ENCODE results near the gene PTMS. TPM values are rescaled to one million over a fixed set of nuclear protein-coding genes. Genes with fewer than 3 reads are reported as not detected.

The PTMS gene
- total and polyA plus RNA-seq, 9 of the 15 experiments (the other 6 are each of a cell fraction or from before 2014, with no cell fraction given), result 5.1 to 287 (median 78.5) TPM

DNA sequence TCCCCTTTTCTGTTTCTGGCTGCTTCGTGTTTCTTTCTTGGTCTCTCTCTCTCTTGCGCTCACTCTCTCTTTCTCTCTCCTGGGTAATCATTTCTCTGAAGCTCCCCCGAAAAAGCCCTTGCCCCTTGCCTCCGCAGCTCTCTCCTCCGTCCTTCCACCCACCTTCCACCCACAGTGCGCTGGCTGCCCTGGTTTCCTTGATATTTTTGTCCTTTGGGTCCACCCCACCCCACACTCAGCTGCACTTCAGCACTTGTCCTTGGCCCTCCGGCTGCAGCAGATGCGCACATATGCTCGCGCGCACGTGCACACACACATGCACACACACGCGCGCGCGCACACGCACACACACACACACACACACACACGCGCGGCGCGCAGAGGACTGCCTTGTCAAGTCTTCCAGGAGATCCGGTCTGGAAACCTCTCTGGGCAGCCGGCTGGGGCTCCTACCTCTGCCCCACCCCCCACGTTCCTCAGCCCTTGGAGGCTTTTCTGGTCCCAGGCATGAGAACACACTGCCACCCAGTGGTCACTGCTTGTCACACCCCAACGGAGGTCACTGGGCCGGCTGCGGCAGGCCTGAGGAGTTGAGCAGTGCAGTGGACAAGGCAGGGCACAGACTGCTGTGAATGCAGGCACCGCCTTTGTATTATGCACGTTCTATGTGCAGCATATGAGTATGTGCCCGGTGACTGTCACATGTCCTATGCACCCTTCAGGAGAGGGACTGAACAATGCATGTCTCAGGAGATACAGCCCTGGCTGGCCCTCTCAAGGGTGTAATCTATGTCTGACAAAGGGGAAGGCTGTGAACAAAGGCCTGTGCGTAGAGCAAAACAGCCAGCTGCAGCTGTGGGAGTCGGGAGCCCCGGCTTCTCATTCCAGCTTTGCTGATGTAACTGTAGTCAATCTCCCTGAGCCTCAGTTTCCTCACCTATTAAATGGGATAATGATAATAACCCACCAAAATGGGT lies 12.7 kb downstream of the PTMS start (continued):
- TF ChIP-seq ZNF639 (CRISPR knock-in tag; conservative IDR thresholded peaks at IDR 0.05 in 1 of 2, IDR thresholded peaks at IDR 0.05 in 1 of 2) (no peak), ZNF124 (CRISPR knock-in tag; IDR thresholded peaks at IDR 0.05) (no peak), CBFA2T2 (conservative IDR thresholded peaks at IDR 0.05) (no peak), TAL1 (IDR thresholded peaks at IDR 0.05) (no peak)
- TF ChIP-seq, protein P1, sequence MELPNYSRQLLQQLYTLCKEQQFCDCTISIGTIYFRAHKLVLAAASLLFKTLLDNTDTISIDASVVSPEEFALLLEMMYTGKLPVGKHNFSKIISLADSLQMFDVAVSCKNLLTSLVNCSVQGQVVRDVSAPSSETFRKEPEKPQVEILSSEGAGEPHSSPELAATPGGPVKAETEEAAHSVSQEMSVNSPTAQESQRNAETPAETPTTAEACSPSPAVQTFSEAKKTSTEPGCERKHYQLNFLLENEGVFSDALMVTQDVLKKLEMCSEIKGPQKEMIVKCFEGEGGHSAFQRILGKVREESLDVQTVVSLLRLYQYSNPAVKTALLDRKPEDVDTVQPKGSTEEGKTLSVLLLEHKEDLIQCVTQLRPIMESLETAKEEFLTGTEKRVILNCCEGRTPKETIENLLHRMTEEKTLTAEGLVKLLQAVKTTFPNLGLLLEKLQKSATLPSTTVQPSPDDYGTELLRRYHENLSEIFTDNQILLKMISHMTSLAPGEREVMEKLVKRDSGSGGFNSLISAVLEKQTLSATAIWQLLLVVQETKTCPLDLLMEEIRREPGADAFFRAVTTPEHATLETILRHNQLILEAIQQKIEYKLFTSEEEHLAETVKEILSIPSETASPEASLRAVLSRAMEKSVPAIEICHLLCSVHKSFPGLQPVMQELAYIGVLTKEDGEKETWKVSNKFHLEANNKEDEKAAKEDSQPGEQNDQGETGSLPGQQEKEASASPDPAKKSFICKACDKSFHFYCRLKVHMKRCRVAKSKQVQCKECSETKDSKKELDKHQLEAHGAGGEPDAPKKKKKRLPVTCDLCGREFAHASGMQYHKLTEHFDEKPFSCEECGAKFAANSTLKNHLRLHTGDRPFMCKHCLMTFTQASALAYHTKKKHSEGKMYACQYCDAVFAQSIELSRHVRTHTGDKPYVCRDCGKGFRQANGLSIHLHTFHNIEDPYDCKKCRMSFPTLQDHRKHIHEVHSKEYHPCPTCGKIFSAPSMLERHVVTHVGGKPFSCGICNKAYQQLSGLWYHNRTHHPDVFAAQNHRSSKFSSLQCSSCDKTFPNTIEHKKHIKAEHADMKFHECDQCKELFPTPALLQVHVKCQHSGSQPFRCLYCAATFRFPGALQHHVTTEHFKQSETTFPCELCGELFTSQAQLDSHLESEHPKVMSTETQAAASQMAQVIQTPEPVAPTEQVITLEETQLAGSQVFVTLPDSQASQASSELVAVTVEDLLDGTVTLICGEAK (IDR thresholded peaks at IDR 0.05), result peak; percentile 33; the same call in 1 of the 2 replicates
- TF ChIP-seq, protein P1 (CRISPR knock-in tag; IDR thresholded peaks at IDR 0.05), result peak; percentile 28; the same call in 1 of the 2 replicates
- TF ChIP-seq, protein P2, sequence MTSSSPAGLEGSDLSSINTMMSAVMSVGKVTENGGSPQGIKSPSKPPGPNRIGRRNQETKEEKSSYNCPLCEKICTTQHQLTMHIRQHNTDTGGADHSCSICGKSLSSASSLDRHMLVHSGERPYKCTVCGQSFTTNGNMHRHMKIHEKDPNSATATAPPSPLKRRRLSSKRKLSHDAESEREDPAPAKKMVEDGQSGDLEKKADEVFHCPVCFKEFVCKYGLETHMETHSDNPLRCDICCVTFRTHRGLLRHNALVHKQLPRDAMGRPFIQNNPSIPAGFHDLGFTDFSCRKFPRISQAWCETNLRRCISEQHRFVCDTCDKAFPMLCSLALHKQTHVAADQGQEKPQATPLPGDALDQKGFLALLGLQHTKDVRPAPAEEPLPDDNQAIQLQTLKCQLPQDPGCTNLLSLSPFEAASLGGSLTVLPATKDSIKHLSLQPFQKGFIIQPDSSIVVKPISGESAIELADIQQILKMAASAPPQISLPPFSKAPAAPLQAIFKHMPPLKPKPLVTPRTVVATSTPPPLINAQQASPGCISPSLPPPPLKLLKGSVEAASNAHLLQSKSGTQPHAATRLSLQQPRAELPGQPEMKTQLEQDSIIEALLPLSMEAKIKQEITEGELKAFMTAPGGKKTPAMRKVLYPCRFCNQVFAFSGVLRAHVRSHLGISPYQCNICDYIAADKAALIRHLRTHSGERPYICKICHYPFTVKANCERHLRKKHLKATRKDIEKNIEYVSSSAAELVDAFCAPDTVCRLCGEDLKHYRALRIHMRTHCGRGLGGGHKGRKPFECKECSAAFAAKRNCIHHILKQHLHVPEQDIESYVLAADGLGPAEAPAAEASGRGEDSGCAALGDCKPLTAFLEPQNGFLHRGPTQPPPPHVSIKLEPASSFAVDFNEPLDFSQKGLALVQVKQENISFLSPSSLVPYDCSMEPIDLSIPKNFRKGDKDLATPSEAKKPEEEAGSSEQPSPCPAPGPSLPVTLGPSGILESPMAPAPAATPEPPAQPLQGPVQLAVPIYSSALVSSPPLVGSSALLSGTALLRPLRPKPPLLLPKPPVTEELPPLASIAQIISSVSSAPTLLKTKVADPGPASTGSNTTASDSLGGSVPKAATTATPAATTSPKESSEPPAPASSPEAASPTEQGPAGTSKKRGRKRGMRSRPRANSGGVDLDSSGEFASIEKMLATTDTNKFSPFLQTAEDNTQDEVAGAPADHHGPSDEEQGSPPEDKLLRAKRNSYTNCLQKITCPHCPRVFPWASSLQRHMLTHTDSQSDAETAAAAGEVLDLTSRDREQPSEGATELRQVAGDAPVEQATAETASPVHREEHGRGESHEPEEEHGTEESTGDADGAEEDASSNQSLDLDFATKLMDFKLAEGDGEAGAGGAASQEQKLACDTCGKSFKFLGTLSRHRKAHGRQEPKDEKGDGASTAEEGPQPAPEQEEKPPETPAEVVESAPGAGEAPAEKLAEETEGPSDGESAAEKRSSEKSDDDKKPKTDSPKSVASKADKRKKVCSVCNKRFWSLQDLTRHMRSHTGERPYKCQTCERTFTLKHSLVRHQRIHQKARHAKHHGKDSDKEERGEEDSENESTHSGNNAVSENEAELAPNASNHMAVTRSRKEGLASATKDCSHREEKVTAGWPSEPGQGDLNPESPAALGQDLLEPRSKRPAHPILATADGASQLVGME (CRISPR knock-in tag; IDR thresholded peaks at IDR 0.05), result no peak

All from K562 (cell line).